ENCODE data around the gene DYRK1A.
A peak's percentile ranks its signal among the peaks of the same experiment; 100 is the strongest.

Gene DYRK1A

DNA sequence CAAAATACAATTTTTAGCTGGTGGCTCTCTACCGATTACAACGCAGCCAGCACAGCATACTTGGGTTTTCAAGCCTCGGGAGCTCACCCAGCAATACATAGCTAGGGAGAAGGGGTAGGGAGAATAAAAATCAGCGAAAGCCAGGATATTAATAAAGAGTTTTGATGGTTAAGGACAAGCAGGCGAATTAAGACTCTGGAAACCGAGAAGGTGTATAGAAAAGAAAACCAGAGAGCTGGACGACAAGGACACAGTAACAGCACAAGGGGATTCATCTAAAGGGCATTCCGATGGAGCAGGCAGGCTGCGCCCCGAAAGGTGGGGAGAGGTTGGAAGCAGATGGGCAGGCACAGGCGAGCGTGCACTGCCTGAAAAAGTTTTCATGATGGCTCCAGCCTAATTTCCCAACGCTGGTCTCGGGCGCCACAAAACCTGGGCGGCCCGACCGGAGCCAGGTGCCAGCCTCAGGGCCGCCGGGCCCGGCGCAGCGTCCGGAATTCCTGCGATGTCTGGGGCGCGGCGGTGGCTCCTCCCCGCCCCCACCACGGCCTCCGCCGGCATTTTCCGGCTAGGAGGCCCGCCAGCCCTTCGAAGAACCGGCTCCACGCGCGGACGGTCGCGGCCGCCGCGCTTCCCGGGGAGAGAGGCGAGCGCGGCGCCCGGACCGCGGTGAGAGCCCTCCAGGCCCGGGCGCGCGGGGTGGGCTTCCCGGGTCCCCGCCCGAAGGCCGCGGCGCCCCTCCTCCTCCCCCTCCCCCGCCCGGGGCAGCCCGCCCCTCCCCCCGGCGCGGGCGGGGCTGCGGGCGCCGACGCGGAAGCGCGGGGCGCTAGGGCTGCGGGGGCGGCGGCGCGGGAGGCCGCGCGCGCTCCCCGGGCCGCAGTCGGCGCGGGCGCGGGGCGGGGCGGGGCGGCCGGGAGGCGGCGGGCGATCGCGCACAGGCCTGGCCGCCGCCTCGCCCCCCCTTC, 774 bp upstream of the DYRK1A start (continued):
- TF ChIP-seq, protein P1, sequence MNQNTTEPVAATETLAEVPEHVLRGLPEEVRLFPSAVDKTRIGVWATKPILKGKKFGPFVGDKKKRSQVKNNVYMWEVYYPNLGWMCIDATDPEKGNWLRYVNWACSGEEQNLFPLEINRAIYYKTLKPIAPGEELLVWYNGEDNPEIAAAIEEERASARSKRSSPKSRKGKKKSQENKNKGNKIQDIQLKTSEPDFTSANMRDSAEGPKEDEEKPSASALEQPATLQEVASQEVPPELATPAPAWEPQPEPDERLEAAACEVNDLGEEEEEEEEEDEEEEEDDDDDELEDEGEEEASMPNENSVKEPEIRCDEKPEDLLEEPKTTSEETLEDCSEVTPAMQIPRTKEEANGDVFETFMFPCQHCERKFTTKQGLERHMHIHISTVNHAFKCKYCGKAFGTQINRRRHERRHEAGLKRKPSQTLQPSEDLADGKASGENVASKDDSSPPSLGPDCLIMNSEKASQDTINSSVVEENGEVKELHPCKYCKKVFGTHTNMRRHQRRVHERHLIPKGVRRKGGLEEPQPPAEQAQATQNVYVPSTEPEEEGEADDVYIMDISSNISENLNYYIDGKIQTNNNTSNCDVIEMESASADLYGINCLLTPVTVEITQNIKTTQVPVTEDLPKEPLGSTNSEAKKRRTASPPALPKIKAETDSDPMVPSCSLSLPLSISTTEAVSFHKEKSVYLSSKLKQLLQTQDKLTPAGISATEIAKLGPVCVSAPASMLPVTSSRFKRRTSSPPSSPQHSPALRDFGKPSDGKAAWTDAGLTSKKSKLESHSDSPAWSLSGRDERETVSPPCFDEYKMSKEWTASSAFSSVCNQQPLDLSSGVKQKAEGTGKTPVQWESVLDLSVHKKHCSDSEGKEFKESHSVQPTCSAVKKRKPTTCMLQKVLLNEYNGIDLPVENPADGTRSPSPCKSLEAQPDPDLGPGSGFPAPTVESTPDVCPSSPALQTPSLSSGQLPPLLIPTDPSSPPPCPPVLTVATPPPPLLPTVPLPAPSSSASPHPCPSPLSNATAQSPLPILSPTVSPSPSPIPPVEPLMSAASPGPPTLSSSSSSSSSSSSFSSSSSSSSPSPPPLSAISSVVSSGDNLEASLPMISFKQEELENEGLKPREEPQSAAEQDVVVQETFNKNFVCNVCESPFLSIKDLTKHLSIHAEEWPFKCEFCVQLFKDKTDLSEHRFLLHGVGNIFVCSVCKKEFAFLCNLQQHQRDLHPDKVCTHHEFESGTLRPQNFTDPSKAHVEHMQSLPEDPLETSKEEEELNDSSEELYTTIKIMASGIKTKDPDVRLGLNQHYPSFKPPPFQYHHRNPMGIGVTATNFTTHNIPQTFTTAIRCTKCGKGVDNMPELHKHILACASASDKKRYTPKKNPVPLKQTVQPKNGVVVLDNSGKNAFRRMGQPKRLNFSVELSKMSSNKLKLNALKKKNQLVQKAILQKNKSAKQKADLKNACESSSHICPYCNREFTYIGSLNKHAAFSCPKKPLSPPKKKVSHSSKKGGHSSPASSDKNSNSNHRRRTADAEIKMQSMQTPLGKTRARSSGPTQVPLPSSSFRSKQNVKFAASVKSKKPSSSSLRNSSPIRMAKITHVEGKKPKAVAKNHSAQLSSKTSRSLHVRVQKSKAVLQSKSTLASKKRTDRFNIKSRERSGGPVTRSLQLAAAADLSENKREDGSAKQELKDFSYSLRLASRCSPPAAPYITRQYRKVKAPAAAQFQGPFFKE (tag by site-specific recombination; IDR thresholded peaks at IDR 0.05; ENCODE audit: borderline replicate concordance), result no peak
- TF ChIP-seq, protein P2, sequence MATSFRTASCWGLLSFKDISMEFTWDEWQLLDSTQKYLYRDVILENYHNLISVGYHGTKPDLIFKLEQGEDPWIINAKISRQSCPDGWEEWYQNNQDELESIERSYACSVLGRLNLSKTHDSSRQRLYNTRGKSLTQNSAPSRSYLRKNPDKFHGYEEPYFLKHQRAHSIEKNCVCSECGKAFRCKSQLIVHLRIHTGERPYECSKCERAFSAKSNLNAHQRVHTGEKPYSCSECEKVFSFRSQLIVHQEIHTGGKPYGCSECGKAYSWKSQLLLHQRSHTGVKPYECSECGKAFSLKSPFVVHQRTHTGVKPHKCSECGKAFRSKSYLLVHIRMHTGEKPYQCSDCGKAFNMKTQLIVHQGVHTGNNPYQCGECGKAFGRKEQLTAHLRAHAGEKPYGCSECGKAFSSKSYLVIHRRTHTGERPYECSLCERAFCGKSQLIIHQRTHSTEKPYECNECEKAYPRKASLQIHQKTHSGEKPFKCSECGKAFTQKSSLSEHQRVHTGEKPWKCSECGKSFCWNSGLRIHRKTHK (tag by site-specific recombination; IDR thresholded peaks at IDR 0.05), result no peak
- no peak for TF ChIP-seq ZNF585B (tag by site-specific recombination; IDR thresholded peaks at IDR 0.05)
- TF ChIP-seq ZNF596 (tag by site-specific recombination; IDR thresholded peaks at IDR 0.05), result no peak
- TF ChIP-seq ZNF211 (tag by site-specific recombination; IDR thresholded peaks at IDR 0.05; ENCODE audit: low read depth), result no peak
- TF ChIP-seq, protein P3, sequence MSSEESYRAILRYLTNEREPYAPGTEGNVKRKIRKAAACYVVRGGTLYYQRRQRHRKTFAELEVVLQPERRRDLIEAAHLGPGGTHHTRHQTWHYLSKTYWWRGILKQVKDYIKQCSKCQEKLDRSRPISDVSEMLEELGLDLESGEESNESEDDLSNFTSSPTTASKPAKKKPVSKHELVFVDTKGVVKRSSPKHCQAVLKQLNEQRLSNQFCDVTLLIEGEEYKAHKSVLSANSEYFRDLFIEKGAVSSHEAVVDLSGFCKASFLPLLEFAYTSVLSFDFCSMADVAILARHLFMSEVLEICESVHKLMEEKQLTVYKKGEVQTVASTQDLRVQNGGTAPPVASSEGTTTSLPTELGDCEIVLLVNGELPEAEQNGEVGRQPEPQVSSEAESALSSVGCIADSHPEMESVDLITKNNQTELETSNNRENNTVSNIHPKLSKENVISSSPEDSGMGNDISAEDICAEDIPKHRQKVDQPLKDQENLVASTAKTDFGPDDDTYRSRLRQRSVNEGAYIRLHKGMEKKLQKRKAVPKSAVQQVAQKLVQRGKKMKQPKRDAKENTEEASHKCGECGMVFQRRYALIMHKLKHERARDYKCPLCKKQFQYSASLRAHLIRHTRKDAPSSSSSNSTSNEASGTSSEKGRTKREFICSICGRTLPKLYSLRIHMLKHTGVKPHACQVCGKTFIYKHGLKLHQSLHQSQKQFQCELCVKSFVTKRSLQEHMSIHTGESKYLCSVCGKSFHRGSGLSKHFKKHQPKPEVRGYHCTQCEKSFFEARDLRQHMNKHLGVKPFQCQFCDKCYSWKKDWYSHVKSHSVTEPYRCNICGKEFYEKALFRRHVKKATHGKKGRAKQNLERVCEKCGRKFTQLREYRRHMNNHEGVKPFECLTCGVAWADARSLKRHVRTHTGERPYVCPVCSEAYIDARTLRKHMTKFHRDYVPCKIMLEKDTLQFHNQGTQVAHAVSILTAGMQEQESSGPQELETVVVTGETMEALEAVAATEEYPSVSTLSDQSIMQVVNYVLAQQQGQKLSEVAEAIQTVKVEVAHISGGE (tag by site-specific recombination; conservative IDR thresholded peaks at IDR 0.05; ENCODE audit: low read depth), result 0 out of 2 replicates have a peak, but pooled peaks have one; percentile 17
- no peak for TF ChIP-seq ZNF169 (tag by site-specific recombination; IDR thresholded peaks at IDR 0.05)
- TF ChIP-seq YY1 (tag by site-specific recombination; IDR thresholded peaks at IDR 0.05), result peak; percentile 71
- TF ChIP-seq OSR2 (tag by site-specific recombination; IDR thresholded peaks at IDR 0.05), result 0 out of 2 replicates have a peak, but pooled peaks have one; percentile 13
- TF ChIP-seq ZNF146 (tag by site-specific recombination; IDR thresholded peaks at IDR 0.05), result no peak; the same call in 1 of the 2 replicates
- TF ChIP-seq, protein P4, sequence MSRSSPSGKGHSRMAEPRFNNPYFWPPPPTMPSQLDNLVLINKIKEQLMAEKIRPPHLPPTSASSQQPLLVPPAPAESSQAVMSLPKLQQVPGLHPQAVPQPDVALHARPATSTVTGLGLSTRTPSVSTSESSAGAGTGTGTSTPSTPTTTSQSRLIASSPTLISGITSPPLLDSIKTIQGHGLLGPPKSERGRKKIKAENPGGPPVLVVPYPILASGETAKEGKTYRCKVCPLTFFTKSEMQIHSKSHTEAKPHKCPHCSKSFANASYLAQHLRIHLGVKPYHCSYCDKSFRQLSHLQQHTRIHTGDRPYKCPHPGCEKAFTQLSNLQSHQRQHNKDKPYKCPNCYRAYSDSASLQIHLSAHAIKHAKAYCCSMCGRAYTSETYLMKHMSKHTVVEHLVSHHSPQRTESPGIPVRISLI (tag by site-specific recombination; IDR thresholded peaks at IDR 0.05), result no peak
- TF ChIP-seq ZNF549 (tag by site-specific recombination; IDR thresholded peaks at IDR 0.05), result 0 out of 2 replicates have a peak, but pooled peaks have one; percentile 36
- TF ChIP-seq, protein P5, sequence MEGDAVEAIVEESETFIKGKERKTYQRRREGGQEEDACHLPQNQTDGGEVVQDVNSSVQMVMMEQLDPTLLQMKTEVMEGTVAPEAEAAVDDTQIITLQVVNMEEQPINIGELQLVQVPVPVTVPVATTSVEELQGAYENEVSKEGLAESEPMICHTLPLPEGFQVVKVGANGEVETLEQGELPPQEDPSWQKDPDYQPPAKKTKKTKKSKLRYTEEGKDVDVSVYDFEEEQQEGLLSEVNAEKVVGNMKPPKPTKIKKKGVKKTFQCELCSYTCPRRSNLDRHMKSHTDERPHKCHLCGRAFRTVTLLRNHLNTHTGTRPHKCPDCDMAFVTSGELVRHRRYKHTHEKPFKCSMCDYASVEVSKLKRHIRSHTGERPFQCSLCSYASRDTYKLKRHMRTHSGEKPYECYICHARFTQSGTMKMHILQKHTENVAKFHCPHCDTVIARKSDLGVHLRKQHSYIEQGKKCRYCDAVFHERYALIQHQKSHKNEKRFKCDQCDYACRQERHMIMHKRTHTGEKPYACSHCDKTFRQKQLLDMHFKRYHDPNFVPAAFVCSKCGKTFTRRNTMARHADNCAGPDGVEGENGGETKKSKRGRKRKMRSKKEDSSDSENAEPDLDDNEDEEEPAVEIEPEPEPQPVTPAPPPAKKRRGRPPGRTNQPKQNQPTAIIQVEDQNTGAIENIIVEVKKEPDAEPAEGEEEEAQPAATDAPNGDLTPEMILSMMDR (tag by site-specific recombination; IDR thresholded peaks at IDR 0.05), result 0 out of 2 replicates have a peak, but pooled peaks have one; percentile 7
- TF ChIP-seq ZNF121 (tag by site-specific recombination; IDR thresholded peaks at IDR 0.05), result peak; percentile 41; the same call in 1 of the 2 replicates
- TF ChIP-seq, protein P6, sequence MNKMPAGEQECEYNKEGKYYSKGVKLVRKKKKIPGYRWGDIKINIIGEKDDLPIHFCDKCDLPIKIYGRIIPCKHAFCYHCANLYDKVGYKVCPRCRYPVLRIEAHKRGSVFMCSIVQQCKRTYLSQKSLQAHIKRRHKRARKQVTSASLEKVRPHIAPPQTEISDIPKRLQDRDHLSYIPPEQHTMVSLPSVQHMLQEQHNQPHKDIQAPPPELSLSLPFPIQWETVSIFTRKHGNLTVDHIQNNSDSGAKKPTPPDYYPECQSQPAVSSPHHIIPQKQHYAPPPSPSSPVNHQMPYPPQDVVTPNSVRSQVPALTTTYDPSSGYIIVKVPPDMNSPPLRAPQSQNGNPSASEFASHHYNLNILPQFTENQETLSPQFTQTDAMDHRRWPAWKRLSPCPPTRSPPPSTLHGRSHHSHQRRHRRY (tag by site-specific recombination; IDR thresholded peaks at IDR 0.05), result no peak
- TF ChIP-seq, protein P7, sequence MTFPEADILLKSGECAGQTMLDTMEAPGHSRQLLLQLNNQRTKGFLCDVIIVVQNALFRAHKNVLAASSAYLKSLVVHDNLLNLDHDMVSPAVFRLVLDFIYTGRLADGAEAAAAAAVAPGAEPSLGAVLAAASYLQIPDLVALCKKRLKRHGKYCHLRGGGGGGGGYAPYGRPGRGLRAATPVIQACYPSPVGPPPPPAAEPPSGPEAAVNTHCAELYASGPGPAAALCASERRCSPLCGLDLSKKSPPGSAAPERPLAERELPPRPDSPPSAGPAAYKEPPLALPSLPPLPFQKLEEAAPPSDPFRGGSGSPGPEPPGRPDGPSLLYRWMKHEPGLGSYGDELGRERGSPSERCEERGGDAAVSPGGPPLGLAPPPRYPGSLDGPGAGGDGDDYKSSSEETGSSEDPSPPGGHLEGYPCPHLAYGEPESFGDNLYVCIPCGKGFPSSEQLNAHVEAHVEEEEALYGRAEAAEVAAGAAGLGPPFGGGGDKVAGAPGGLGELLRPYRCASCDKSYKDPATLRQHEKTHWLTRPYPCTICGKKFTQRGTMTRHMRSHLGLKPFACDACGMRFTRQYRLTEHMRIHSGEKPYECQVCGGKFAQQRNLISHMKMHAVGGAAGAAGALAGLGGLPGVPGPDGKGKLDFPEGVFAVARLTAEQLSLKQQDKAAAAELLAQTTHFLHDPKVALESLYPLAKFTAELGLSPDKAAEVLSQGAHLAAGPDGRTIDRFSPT (tag by site-specific recombination; IDR thresholded peaks at IDR 0.05), result no peak
- no peak for TF ChIP-seq ZNF791 (tag by site-specific recombination; IDR thresholded peaks at IDR 0.05)
- TF ChIP-seq ZNF555 (tag by site-specific recombination; conservative IDR thresholded peaks at IDR 0.05), result no peak
- TF ChIP-seq KLF9 (tag by site-specific recombination; IDR thresholded peaks at IDR 0.05; ENCODE audit: low read depth), result no peak; the same call in 1 of the 2 replicates
- TF ChIP-seq ZNF830 (tag by site-specific recombination; IDR thresholded peaks at IDR 0.05; ENCODE audit: low read depth), result no peak

Measured in HEK293 (cell line).